GM08714 (cell line): ENCODE data around the gene LPO.

ENCODE experiments used
- H3K4me3 ChIP-seq: fragments of 200-500 bp; sonication (Bioruptor generic); 2 replicates; pipeline ENCODE4 v1.5.1; 2014; ENCODE audit warnings: mild to moderate bottlenecking, low read length, inconsistent platforms
- ZNF274 ChIP-seq: IDR thresholded peaks from 2 replicates; pipeline ENCODE4 v1.6.1; 2012; ENCODE audit warnings: mild to moderate bottlenecking, low read depth, low read length

Gene LPO

DNA sequence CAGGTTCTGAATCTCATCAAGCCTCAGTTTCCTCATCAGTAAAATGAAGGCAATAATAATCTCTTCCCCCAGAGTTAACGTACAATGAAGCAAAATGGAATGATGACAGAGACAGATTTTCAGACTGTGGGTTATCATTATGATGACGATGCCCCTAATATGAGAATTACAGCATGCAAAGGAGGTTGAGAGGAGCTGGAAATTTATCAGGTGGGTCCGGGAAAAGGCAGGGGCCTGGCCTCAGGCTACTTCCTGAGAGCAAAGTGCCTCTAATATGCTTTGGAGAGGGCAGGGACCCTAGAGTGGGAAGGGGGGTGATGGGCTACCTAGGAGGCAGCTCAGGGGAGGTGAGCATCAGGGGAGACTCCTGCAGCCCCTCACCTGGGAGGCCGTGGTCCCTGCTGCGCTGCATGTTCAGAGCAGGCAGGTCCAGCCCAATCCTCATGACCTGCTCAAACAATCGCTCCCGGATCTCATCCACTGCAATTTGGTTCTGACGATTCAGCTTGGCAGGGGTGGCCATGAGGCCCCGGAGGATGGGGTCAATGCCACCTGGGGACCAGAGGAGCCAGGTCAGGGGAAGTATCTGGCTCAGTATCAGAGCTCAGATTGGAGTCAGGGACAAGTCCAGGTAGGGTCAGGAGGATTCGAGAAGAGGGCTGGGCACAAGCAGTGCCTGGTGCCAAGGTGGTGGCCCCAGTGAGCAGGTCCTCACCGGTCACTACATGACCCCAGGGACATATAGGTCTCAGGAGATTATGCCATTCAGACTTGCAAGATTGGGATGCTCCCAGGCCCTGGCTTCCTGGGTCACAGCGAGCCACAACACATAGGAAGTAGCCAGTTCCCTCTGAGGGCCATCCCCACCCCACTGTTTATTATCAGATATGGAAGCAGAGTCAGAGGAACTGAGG, 34.2 kb downstream of the LPO start:
- TF ChIP-seq ZNF274 = no peak
- H3K4me3 ChIP-seq = no peak overlapping the region

DNA sequence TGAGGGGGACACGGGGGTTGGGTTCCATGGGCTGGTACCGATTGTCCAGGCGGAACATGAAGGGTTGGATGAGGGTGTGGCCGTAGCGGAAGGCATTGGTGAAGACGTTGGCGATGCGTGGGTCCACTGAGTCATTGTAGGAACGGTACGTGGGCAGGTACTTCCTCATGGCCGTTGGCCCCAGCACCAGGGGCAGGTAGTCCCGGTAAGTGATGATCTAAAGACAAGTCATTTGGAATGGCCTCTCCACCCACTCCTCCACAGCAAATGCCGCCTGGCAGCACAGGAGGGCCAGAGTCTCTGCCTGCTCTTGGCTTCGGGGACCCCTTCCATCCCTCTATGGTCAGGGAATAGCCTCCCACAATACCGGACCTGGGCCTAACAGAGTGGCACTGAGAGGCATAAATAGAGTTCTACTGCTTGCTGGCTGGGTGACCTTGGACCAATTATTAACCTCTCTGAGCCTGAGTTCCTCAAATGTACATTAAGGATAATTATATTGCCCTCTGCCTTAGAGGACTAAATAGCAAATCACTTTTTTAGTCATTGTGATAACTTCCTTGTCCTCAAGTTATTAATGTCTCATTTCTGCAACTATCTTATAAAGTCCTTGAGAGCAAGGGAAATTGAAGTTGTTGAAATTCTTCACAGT, 35.2 kb downstream of the LPO start:
- no peak for TF ChIP-seq ZNF274
- H3K4me3 ChIP-seq = no peak overlapping the region

DNA sequence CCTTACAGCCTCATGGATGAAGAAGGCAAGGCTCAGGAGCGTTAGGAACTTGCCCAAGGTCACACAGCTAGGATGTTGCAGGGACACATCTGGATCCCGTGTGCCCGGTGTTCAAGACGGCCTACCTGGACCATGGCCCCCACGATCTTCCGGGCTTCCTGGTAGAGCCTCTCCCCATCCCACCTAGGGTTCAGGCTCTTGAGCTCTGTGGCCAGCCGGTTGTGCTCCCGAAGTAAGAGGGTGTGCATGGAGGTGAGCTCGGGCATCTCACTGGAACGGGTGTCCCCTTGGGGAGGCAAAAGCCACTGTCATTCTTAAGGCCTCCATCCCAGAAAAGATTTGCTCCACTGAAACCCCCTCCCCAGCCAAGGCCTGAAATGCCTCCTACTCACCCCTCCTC, 37.0 kb downstream of the LPO start:
- TF ChIP-seq ZNF274 = no peak
- H3K4me3 ChIP-seq = no peak overlapping the region

DNA sequence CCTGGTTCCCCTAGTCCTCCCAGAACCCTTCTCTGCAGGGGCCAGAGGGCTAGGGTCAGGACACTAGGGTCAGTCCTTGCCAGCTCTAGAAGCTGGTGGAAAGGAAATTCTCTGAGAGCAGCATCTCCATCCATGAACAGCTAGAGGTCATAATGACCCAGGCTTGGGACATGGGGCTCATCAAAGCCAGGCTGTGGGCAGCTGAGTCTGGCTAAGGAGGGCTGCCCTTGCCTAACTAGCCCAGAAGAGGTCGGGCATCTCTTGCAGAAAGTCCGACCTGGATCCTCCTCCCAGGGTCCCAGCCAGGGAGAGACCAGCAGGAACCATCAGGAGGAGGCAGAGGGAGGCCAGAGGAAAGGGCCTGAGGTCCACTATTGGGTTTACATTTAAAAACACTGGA, 38.0 kb downstream of the LPO start:
- TF ChIP-seq ZNF274 = no peak
- no peak overlapping the region for H3K4me3 ChIP-seq

DNA sequence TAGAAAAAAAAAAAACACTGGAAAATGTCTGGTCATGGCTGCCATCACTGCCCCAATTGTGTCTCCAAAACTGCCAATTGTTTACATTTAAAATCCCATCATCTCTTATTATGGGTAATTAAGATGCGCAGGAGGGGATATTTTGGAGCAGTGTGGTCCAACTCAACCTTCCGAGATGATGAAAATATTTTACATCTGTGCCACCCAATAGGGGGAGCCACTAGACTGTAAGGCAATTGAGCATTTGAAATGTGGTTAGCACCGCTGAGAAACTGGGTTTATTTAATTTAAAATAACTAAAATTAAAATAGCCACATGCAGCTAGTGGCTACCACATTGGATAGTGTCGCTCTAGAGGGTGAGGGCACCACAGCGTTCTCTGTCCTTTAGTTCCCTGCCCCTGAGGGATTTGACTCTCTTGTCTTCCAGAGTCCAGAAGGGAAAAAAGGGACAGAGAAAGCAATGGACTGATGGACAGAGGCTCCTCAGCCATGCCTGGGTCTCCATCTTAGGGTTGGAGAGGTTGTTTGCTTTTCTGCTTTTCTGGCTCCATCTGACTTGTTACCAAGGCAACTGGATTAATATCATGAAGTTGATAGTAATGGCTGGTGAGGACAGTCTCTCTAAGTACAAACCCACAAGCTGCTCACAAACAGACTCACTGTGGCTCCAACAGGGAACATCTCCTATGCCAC, 38.9 kb downstream of the LPO start:
- no peak overlapping the region for H3K4me3 ChIP-seq
- no peak for TF ChIP-seq ZNF274

DNA sequence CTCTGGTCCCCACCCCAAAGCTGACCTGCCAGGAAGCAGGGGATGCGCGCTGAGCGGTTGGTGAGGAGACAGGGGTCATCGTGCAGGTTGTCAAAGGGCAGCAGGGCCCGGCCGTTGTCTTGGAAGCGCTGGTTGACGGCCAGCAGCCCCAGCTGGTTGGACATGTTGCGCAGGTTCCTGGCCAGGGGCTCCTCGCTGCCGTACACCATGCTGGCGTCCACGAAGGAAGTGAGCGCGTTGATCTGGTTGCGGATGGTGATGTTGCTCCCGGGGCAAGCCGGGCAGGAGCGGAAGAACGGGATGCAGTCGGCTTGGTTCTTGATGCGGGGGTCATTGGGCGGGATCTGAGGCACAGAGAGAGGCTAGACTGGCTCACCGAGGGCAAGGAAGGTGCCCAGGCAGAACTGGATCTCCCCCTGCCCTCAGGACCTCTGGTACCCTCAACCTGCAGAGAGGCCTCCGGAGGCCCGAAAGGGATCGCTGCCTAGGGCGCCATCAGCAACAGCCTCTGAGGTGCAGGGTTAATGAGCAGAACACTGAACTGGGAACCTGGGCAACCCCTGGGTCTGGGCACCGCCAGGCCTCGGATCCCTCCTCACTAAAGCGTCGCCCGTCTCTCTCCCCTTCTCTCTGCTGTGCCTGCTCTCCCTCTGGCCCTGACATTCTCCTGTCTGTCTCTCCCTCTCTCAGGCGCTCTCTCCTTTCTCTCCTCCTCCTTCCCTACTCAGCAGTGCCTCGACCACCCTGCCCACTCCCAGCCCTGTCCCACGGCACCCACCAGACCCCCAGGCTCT, 39.6 kb downstream of the LPO start:
- no peak overlapping the region for H3K4me3 ChIP-seq

DNA sequence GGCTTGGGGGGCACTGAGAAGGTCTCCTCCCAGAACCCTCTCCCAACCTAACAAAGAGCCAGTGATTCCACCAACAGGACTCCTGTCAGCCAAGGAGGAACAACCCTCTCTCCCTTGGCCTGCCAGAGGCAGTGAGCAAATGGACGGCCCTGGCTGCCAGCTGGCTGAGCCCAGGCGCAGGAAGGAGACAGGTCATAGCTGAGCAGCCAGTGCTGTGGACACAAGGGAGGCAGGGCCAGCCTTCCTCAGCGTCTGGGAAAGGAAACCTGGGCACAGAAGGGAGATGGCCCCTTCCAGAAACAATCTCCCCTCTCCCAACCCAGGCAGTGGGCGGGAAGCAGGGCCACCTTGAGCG, 40.3 kb downstream of the LPO start:
- H3K4me3 ChIP-seq = no peak overlapping the region
- no peak for TF ChIP-seq ZNF274

More for the DNA sequence above, 39.6 kb downstream of the LPO start:
- no peak for TF ChIP-seq ZNF274

DNA sequence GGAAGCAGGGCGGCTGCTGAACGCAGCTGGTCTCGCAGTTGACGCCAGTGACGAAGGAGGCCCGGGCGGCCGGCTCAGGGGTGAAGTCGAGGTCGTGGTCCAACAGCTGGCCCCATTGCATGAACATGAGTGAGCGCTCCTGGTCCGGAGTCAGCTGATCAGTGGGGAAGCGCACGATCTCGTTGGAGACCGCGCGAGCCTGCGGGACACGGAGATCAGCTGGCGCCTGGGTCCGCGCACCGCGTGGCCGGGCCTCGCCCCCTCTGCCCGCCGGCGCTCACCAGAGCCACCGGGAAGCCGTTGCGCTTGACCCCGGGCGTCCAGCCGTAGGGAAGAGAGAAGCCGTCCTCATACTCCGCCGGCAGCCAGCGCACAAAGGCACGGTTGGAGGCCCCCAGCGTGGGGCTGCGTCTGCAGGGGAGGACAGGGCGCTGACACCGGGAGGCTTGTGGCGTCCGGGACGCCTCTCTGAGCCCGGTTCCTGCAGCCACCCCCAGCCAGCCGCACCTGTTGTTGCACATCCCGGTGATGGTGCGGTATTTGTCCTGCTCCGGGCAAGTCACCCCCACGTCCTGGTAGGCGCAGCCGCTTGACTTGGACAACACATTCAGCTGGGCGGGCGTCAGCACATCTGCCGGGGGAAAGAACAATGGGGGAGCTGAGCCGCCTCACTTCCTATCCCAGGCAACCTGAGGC, 40.8 kb downstream of the LPO start:
- no peak for TF ChIP-seq ZNF274
- H3K4me3 ChIP-seq = no peak overlapping the region

DNA sequence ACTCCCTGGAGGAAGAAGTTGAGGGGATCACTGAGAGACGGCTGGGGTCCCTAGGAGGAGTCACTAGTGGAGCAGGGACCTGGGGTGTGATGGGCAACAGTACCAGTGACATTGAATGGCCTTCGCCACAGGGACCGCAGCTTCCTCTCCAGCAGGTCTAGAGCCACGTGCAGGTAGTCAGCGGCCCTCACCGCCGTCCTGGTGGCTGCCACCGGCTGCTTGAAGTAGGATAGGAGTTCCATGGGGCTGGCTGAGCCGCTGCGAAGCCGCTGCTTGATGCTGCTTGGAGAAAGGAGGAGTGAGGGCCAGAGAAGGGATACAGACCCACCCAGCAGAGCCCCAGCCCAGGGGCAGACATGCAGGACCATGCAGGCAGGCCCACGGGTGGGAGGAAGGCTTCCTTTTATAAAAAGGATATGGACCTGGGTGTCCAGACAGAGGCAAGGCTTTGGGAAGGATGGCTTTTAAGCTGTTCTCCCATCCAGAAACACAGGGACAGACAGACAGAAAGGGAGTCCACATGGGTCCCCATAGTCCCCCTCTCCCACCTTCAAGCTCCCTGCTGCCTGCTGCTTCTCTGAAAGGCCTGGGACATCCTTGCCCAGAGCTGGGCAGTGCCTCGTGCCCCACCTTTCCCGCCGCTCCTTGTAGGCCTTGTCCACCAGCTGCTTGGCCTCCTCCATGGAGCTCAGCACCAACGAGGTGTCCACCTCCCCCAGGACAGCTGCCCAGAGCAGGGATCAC, 41.5 kb downstream of the LPO start:
- TF ChIP-seq ZNF274 = no peak
- H3K4me3 ChIP-seq = no peak overlapping the region

DNA sequence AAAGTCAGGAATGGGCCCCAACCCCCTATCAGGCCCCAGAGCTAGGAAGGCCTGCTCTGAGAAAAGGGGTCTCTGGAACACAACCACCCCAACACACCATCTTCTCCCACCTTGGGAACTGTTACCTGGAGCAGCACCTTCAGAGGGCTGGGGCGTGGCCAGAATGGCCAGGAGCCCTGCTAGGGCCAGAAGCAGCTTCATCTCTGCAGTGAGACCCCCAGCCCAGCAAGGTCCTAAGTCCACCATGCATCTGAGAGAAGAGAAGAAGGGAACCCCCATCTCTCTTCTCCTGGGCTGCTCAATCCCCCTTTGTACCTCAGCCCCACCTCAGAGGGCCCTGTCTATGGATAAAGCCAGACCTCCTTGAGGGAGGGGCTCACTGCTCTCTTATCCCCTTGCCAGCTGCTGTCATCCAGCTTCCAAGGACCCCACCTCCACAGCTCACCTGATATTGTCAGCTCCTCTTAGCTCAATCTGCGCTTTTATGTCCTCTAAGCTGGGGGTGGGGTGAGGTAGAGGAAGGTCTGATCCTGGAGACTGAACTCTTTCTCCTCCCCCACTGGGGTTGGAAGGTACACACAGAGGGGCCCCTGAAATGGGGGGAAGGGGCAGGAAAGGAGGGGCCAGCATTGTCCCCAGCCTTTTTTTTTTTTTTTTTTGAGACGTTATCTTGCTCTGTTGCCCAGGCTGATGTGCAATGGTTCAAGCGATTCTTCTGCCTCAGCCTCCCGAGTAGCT, 42.3 kb downstream of the LPO start, which contains the start of gene MPO:
TSS of gene MPO (minus strand) at position 456 of the 738 bp plus-strand sequence. CDS start at position 279, 177 bp downstream.
- TF ChIP-seq ZNF274 = no peak
- no peak within 1 kb of the TSS for H3K4me3 ChIP-seq

DNA sequence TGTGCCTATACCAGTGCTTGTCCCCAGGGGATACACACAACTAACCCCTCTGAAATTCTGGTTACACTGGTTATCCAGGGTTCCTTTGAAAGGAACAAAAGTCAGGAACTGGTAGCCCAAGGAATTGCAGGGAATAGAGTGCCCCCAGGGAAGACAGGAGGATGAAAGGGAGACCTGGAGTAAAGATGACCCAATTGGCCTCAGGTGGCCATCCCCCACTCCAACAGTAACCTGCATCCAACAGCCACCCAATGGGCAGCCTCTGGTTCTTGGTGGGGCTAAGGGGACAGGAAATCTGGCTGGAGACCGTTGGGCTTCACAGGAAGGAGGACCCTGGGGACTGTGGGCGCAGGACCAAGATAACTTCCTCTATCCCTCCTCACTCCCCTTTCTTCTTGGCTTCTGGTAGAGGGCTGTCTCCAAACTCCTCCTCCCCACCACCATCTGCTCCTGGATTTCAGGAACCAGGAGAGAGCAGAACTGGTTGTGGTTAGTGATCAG, 43.2 kb downstream of the LPO start:
- no peak overlapping the region for H3K4me3 ChIP-seq
- TF ChIP-seq ZNF274 = no peak

DNA sequence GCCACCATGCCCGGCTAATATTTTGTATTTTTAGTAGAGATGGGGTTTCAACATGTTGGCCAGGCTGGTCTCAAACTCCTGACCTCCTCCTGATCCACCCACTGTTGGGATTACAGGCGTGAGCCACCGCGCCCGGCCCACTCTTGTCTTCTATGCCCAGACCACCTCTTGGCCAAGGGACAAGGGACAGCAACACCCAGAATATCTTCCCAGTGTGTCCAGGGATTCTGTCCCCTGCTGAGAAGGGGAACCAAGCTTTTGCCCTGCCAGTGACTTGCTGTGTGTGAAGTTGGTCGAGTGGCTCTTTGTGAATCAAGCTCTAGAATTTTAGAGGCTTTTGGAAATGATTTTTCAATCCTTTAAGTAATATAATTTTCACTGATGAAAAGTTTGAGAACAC, 44.1 kb downstream of the LPO start:
- no peak overlapping the region for H3K4me3 ChIP-seq
- no peak for TF ChIP-seq ZNF274
